Esophagus (tissue), 2 donors: ENCODE results near the gene CXCL5. TPM values are rescaled to one million over a fixed set of nuclear protein-coding genes. Genes with fewer than 3 reads are reported as not detected.
"Not testable (repeated sequence)": the region's sequence is repeated elsewhere in the genome, so short reads cannot be mapped to it uniquely, and the experiment has no call there.

ENCODE experiments used
- H3K27ac ChIP-seq, 2 donors: one replicate each; pipeline ENCODE4 v1.5.1; 2013; ENCODE audit warnings: low read depth in 2 of 2, mild to moderate bottlenecking in 2 of 2, inconsistent platforms in 1 of 2, low read length in 1 of 2, moderate library complexity in 1 of 2
- H3K27me3 ChIP-seq, 2 donors: one replicate each; pipeline ENCODE4 v1.6.1; 2013; ENCODE audit warnings: low read length in 2 of 2, control low read depth in 1 of 2, mild to moderate bottlenecking in 1 of 2; ENCODE audit not compliant: insufficient read depth in 2 of 2, control insufficient read depth in 1 of 2
- H3K36me3 ChIP-seq, 2 donors: one replicate each; pipeline ENCODE4 v1.6.1; 2013; ENCODE audit warnings: low read length in 1 of 2; ENCODE audit not compliant: control insufficient read depth in 2 of 2, insufficient read depth in 2 of 2
- H3K4me1 ChIP-seq, 2 donors: one replicate each; pipeline ENCODE4 v1.6.1; 2013; ENCODE audit warnings: low read length in 1 of 2; ENCODE audit not compliant: control insufficient read depth in 2 of 2, insufficient read depth in 2 of 2
- H3K4me3 ChIP-seq, 2 donors: one replicate each; pipeline ENCODE4 v1.5.1; 2013; ENCODE audit warnings: low read length in 2 of 2, mild to moderate bottlenecking in 2 of 2, low read depth in 1 of 2, moderate library complexity in 1 of 2
- H3K9me3 ChIP-seq, 2 donors: one replicate each; pipeline ENCODE4 v1.6.1; 2013; ENCODE audit warnings: mild to moderate bottlenecking in 2 of 2, low read depth in 1 of 2, low read length in 1 of 2, moderate library complexity in 1 of 2; ENCODE audit not compliant: control insufficient read depth in 2 of 2, insufficient read depth in 1 of 2
- WGBS, 2 donors: extraction: QIAGEN DNeasy Blood & Tissue Kit; methylation state at CpG; one replicate each; pipeline ENCODE4 v1.1.7; 2013; 5-methylcytosine and 5-hydroxymethylcytosine counted together
- polyA plus RNA-seq, 2 donors: library from polyadenylated mRNA; stranded (reverse); fragments of 200-250 nt; gene quantifications; one replicate each; pipeline ENCODE4 v1.2.3, GENCODE V29; 2013
- donor health status: healthy with polysubstance abuse.
- donor health status: Bipolar disorder and iron deficiency.

CXCL5 gene
- polyA plus RNA-seq, 2 donors, result 0.01 to 0.14 TPM

GRCh38 chr4:74000301-74000700 is 1.8 kb upstream of the CXCL5 start:
- Histone ChIP-seq H3K27me3 (no peaks in the 10 kb centered on the region), H3K4me1 (peaks cover 4% of the 10 kb centered on the region in 2 donors), H3K27ac (no peak overlapping the region), H3K4me3 (no peak overlapping the region), H3K36me3 (no peaks in the 10 kb centered on the region), H3K9me3 (no peaks in the 10 kb centered on the region)
- 75 to 82% methylated on average over 6 of the region's 6 CpGs for WGBS, 2 donors

GRCh38 chr4:73992050-73992449 is 6.4 kb downstream of the CXCL5 start:
- WGBS, 2 donors, result 0 to 45% methylated on average over 1 of the region's 1 CpG
- no peak overlapping the region for H3K4me3 ChIP-seq
- no peaks in the 10 kb centered on the region for H3K4me1 ChIP-seq
- H3K9me3 ChIP-seq, result no peaks in the 10 kb centered on the region
- no peak overlapping the region for H3K27ac ChIP-seq
- no peaks in the 10 kb centered on the region for H3K27me3 ChIP-seq
- H3K36me3 ChIP-seq, result no peaks in the 10 kb centered on the region

- no peak overlapping the region for H3K27ac ChIP-seq
- no peaks in the 10 kb centered on the region for H3K36me3 ChIP-seq
- WGBS, 2 donors, result 93 to 96% methylated on average over 1 of the region's 1 CpG
- no peak overlapping the region for H3K4me3 ChIP-seq
- H3K27me3 ChIP-seq, result no peaks in the 10 kb centered on the region
- no peaks in the 10 kb centered on the region for H3K9me3 ChIP-seq
- no peaks in the 10 kb centered on the region for H3K4me1 ChIP-seq
Measured at GRCh38 chr4:73991742-73992000, 6.8 kb downstream of the CXCL5 start.

DNA sequence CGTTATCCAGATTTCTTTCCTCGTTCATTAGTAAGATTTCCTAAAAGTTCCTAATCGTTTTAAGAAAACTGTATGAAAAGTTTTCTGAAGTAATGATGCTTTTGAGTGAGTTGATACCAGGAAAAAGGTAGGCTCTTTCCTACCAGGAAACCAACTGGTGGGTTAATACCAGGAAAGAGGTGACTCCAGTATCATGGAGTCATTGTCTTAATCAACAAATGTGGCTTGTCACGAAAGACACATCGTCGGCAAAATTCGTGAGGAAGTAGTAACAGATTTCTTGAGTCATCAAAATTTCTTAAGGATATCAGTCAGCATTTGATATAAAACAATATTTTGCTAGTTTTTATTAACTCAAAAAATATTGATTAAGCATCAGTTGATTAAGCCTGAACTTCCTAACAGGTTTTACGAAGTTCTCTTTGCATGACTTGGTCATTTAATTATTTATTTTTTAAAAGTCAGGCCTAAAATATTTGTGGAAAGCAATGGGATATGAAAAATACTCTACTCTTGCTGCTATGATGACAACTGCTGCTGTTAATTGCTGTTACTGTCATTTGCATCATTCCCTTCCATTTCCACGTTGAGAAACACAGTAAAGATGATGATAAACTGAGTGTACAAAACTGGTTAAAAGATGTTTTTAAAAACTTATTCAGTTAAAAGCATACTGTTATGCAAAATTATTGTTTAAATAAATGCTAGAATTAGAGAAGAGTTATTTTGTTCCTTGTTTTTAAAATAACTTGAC is 7.3 kb downstream of the CXCL5 start:
- WGBS, 2 donors, result 89% methylated on average over 9 of the region's 9 CpGs
- Histone ChIP-seq H3K4me1 (no peaks in the 10 kb centered on the region), H3K36me3 (no peaks in the 10 kb centered on the region), H3K4me3 (no peak overlapping the region), H3K9me3 (no peaks in the 10 kb centered on the region), H3K27me3 (no peaks in the 10 kb centered on the region), H3K27ac (no peak overlapping the region)

DNA sequence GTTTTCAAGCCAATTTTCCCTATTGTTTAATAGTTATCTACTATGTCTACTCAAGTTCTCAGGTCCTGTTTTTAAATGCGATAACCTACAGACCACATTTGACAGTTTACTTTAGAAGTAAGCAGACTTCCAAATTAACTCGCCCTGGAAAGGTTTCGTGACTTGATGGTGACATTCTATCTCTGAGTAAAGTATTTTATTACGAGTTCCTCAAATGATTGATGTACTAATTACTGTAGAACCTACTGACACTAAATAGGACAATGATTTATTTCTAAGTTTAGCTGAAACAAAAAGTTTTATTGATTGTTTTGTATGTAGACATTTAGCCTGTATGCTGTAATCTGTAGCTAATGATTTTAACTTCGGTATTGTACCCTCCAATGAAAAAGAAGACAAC is 8.5 kb downstream of the CXCL5 start:
- Histone ChIP-seq H3K36me3 (no peaks in the 10 kb centered on the region), H3K4me3 (no peak overlapping the region), H3K4me1 (no peaks in the 10 kb centered on the region), H3K27ac (no peak overlapping the region), H3K9me3 (no peaks in the 10 kb centered on the region), H3K27me3 (no peaks in the 10 kb centered on the region)
- WGBS, 2 donors, result 78 to 84% methylated on average over 5 of the region's 5 CpGs

DNA sequence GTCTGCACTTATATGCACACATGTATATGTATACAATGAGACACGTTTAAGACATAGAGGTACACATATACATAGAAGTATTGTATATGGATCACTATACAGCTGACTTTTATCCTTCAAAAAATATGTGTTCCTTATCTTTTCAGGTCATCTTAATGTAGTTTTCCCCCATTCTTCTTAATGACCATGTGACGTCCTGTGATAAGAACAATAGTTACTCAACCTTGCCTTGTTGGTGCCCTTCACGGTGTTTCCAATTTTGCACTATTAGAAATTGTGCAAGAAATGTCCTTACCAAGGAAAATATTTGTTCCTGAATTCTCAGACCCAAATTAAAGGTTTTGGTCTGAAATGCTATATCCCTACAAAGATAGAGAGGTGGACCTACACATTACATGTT is 9.4 kb downstream of the CXCL5 start:
- H3K27me3 ChIP-seq, result no peaks in the 10 kb centered on the region
- no peak overlapping the region for H3K4me3 ChIP-seq
- H3K9me3 ChIP-seq, result no peaks in the 10 kb centered on the region
- no peak overlapping the region for H3K27ac ChIP-seq
- H3K36me3 ChIP-seq, result no peaks in the 10 kb centered on the region
- WGBS, 2 donors, result 70 to 73% methylated on average over 3 of the region's 3 CpGs
- no peaks in the 10 kb centered on the region for H3K4me1 ChIP-seq

DNA sequence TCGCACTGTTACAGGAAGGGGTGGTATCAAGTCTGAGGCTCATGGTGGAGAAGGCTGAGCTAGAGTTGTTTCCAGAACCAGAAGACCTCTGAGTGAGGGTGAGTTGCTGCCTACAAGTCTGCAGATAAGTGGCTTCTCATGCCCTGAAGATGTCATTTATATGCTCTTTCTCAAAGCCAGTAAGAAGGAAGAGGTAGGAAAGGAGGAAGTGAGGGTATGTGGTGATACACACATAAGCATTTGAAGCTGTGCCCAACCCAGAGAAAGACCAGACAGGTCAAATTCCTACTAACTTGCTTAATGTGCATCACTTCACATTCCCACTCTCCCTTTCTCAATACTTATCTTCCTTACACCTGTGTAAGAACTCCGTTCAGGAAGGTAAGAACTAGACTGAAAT is 10.4 kb downstream of the CXCL5 start, which contains the start of gene PPBP:
Gene PPBP, minus strand, starts transcription at position 130 of the 400 bp plus-strand sequence. Its CDS starts 87 bp downstream, at position 43.
- H3K9me3 ChIP-seq, result no peaks in the 10 kb centered on the region
- no peaks in the 10 kb centered on the region for H3K36me3 ChIP-seq
- 77 to 83% methylated on average over 2 of the region's 2 CpGs for WGBS, 2 donors
- no peaks in the 10 kb centered on the region for H3K4me1 ChIP-seq
- no peak within 1 kb of the TSS for H3K27ac ChIP-seq
- no peak within 1 kb of the TSS for H3K4me3 ChIP-seq
- H3K27me3 ChIP-seq, result no peaks in the 10 kb centered on the region

GRCh38 chr4:73985528-73985852 is 13.0 kb downstream of the CXCL5 start:
- Histone ChIP-seq H3K4me3 (no peak overlapping the region), H3K4me1 (peaks cover 0 to 4% of the 10 kb centered on the region in 2 donors), H3K27ac (no peak overlapping the region), H3K36me3 (no peaks in the 10 kb centered on the region), H3K27me3 (no peaks in the 10 kb centered on the region), H3K9me3 (no peaks in the 10 kb centered on the region)
- 53 to 54% methylated on average over 1 of the region's 1 CpG for WGBS, 2 donors

GRCh38 chr4:73984736-73985527 is 13.5 kb downstream of the CXCL5 start:
- Histone ChIP-seq H3K27me3 (no peaks in the 10 kb centered on the region), H3K4me1 (peaks cover 0 to 4% of the 10 kb centered on the region in 2 donors), H3K9me3 (no peaks in the 10 kb centered on the region), H3K4me3 (no peak overlapping the region), H3K36me3 (no peaks in the 10 kb centered on the region), H3K27ac (no peak overlapping the region)
- 78 to 83% methylated on average over 4 of the region's 4 CpGs for WGBS, 2 donors

GRCh38 chr4:73981175-73981574 is 17.3 kb downstream of the CXCL5 start:
- H3K36me3 ChIP-seq, H3K4me1 ChIP-seq, H3K27me3 ChIP-seq, H3K9me3 ChIP-seq, H3K27ac ChIP-seq, H3K4me3 ChIP-seq: not testable (repeated sequence)
- 74 to 75% methylated on average over 6 to 7 of the region's 7 CpGs for WGBS, 2 donors
